GM21526 (cell line): ENCODE results near the gene AFF4.
"Not testable (repeated sequence)": the region's sequence is repeated elsewhere in the genome, so short reads cannot be mapped to it uniquely, and the experiment has no call there.

ENCODE experiments used
- ATAC-seq: cut with Tn5 transposase; IDR thresholded peaks from one replicate; pipeline ENCODE4 v1.9.1; 2021; ENCODE audit warnings: moderate library complexity; ENCODE audit not compliant: unreplicated experiment, low FRiP score

The AFF4 gene

GRCh38 chr5:132963171-132964104 is at the start of gene AFF4:
Gene AFF4, minus strand, starts transcription at chr5:132963634. Its CDS starts 26,445 bp downstream, at chr5:132937189.
- ATAC-seq, result peak; percentile 92

GRCh38 chr5:133008455-133008854 is 45.0 kb upstream of the AFF4 start:
- ATAC-seq, result not testable (repeated sequence)

- no peak for ATAC-seq
Observed at GRCh38 chr5:133006653-133007052, 43.2 kb upstream of the AFF4 start.

GRCh38 chr5:132999246-132999645 is 35.8 kb upstream of the AFF4 start:
- no peak for ATAC-seq

- no peak for ATAC-seq
Observed at GRCh38 chr5:132998556-132998955, 35.1 kb upstream of the AFF4 start.

- ATAC-seq, result no peak
Observed at GRCh38 chr5:132996307-132996706, 32.9 kb upstream of the AFF4 start.

- no peak for ATAC-seq
Observed at GRCh38 chr5:132987531-132988408, 24.3 kb upstream of the AFF4 start.

- not testable (repeated sequence) for ATAC-seq
Observed at GRCh38 chr5:132982971-132983370, 19.5 kb upstream of the AFF4 start.

GRCh38 chr5:132981288-132981687 is 17.9 kb upstream of the AFF4 start:
- no peak for ATAC-seq

- ATAC-seq, result no peak
Observed at GRCh38 chr5:132979976-132980375, 16.5 kb upstream of the AFF4 start.

- ATAC-seq, result no peak
Observed at GRCh38 chr5:132979367-132979940, 16.0 kb upstream of the AFF4 start.

- no peak for ATAC-seq
Observed at GRCh38 chr5:132976852-132977251, 13.4 kb upstream of the AFF4 start.

- not testable (repeated sequence) for ATAC-seq
Observed at GRCh38 chr5:132972436-132972828, 9.0 kb upstream of the AFF4 start.

GRCh38 chr5:132971483-132972435 is 8.3 kb upstream of the AFF4 start:
- ATAC-seq, result no peak

GRCh38 chr5:132965120-132965519 is 1.7 kb upstream of the AFF4 start:
- no peak for ATAC-seq

- no peak for ATAC-seq
Observed at GRCh38 chr5:132962429-132963021, 909 bp downstream of the AFF4 start.

- no peak for ATAC-seq
Observed at GRCh38 chr5:132961887-132962286, 1.5 kb downstream of the AFF4 start.

- ATAC-seq, result not testable (repeated sequence)
Observed at GRCh38 chr5:132961123-132961815, 2.2 kb downstream of the AFF4 start.
